ENCODE results near the gene CDK5RAP2.
A peak's percentile ranks its signal among the peaks of the same experiment; 100 is the strongest.
"Not testable (repeated sequence)": the region's sequence is repeated elsewhere in the genome, so short reads cannot be mapped to it uniquely, and the experiment has no call there.

The CDK5RAP2 gene

DNA sequence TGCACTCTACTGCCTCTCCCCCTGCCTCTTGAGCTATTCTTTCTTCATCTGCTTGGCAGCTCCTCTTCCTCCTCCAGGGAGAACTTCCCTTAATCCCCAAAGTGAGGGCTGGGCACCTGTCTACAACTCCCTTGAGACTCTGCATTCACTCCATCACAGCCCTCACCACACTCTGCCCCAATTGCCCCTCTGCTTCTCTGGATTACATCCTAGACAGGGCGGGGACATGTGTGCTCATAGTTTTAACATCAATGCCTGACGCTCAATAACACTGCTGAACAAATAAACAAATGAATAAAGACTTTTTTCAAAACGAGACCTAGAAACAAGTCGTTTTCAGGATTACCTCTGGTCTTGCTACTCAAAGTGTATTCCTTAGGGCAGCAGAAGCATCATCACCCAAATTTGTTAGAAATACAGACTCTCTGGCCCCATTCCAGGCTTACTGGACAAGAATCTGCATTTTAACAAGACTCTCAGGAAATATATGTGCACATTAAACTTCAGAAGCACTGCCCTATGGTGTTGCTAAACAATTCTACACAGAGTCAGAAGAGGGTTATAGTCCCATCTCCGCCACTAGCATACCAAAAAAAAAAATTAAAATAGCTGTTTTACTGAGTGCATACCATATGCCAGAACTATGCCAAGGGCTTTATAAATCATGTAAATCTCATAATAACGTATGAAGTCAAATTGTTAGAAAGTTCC lies 115.6 kb downstream of the CDK5RAP2 start:
- no peak for DNase-seq

GRCh38 chr9:120463765-120464164 lies 116.2 kb downstream of the CDK5RAP2 start:
- DNase-seq = no peak

- not testable (repeated sequence) for DNase-seq
These were observed 118.3 kb downstream of the CDK5RAP2 start for GRCh38 chr9:120461677-120462076.

GRCh38 chr9:120456218-120456617 lies 123.7 kb downstream of the CDK5RAP2 start:
- no peak for DNase-seq

GRCh38 chr9:120454467-120454866 lies 125.5 kb downstream of the CDK5RAP2 start:
- no peak for DNase-seq

GRCh38 chr9:120453792-120454191 lies 126.2 kb downstream of the CDK5RAP2 start:
- no peak for DNase-seq

DNA sequence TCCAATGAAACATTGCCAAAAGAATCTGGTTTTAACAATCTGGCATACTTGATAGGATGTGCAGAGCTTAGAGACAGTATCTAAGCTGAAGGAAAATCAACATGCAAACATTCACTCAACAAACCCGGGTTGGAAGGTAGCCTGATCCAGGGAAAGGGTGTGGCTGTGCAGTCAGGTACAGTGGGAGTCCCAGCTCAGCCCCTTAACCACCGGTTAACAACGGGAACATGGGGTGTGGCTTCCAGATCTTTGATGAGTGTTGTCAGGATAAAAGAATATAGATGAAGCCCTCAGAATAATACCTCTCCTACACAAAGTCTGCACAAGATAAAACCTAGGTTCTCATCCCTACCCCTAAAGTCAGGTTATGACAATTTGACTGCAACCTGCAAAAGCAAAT lies 127.3 kb downstream of the CDK5RAP2 start:
- DNase-seq = no peak

DNA sequence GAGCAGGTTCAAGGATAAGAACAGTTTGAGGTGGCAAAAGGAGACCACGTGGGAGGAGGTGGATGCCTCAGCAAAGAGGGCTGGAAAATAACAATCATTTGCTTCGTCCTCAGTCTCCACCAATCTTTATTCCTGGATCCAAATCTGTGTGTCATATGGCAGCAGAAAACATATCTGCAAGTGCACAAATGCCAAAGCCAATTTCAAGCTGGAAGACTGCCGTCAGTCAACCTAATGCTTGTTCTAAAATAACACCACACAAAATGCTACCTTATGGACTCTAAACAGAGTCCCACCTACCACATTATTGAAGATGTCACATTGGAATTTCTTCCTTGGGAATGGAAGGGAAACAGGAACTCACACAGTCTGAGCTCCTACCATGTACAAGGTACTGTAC lies 129.1 kb downstream of the CDK5RAP2 start:
- no peak for DNase-seq

GRCh38 chr9:120449566-120449965 lies 130.4 kb downstream of the CDK5RAP2 start:
- no peak for DNase-seq

DNA sequence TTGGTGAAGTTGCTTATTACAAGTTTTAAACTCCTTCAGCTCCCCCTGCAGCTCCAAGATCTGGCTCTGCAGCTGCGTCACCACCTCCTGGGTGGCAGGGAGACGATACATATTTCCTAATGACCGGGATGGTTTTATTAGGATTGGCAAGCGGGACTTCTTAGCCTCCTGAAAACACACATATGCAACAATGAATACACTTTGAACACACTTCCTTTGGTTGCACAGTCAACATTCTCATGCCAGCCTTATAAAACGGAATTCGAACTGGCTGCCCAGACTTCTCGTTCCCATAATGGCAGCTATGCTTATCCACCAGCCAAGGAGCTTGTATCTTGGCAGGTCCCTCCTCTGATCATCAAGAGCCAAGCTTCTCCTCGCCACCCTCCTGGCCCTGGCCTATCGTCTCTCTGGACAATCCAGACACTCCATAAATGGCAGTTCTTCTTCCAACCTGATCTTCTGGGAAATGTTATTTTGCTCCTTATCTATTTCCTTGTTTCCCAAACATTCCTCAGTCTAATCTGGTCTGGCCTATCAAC lies 131.9 kb downstream of the CDK5RAP2 start:
- no peak for DNase-seq

- DNase-seq = no peak
These were observed 133.3 kb downstream of the CDK5RAP2 start for GRCh38 chr9:120446671-120447070.

DNA sequence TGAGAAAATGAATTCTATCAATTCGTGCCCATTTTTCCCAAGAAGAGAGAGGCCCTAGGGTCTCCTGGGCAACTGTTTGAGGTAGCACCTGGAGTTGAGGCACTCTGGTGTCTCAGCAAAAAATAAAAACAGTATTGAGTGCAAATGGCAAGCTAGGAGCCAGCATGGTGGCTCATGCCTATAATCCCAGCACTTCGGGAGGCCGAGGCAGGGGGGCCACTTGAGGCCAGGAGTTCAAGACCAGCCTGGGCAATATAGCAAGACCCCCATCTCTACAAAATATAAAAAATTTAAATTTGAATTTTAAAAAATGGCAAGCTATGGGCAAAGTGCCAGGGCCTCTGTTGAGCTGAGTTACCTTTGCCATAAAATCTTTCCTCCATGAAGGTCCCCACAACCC lies 136.0 kb downstream of the CDK5RAP2 start:
- no peak for DNase-seq

DNA sequence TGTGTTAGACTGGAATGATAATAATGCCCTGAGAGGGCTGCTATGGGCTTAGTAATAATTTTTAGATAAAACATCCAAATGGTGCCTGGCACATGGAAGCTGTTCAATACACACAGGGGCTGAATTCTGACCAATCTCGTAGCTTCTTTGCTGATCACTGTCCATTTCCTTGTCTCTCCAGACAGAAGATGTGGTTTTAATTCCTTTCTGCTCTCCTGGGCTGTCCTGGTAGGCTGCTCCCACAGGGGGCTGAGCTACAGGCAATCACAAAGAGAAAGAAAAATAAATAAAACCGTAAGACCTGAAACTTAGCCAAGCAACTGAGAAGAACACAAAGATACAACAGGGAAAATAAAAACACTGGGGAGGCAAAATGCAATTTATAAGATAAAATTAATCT lies 136.5 kb downstream of the CDK5RAP2 start:
- DNase-seq = no peak

DNA sequence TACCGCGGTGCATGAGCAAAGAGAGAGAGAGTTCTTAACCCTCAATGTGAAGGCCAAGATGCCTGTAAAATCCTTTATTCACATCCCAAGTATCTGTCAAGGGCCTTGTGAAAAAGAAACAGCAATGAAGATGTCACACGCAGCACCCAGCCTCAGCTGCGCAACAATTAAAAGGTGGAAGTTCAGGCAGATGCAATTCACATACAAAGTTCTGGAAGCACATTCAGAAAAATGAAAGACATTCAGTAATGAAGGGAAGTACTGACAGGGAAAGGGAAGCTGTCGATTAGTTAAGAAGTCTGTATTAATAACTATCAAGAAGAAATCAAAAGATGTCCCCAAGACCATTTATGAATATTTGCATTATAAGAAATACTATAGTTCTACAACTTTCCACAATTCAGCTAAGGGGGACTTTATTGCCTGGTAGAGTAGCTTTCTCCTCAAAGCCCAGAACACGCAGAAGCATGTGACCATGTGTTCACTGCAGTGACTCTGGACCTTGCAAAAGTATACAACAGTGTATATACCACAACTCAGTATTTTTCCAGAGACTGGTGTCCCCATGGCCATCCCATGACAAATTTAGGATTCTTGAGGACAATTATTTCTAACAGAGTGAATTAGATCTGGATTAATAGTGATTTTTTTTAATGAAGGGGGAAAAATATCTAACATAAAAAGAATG lies 137.5 kb downstream of the CDK5RAP2 start:
- no peak for DNase-seq

DNA sequence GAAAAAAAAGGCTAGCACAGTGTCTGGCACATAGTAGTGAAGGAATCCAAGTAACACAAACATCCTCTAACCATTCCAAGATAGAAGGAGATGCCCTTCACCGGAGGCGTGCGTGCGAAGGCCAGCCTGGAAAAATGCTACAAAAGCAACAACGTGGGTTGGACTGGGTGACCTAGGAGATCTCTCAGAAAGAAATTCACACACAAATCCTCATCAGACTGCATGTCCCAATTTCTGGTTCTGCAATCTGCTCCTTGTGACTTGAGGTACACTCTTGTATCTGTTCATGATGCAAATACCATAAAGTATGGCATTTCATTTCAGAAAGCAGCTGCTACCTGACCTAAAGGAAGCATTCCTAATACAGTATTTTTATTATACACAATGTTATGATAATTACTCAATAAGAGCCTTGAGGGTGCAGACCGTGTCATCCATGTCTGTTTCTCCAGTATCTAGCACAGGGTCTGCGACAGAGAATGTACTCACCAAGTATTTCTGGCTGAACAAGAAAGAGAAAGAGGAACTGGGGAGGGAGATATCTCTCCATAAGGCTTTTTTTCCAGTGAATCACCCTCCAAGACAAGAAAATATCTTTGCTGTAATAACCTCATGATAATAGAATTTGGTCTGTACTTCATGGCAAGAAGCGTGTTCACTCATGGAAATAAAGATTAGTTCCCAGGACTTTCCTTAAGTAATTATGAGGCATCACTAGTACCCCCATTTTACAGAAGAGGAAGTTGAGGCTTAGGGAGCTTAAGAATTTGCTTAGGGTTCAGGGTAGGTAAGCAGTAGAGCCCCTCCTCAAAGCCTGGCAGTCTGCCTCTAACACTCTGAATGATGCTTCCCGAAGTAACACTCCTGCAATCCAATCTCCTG lies 138.3 kb downstream of the CDK5RAP2 start:
- DNase-seq = no peak

DNA sequence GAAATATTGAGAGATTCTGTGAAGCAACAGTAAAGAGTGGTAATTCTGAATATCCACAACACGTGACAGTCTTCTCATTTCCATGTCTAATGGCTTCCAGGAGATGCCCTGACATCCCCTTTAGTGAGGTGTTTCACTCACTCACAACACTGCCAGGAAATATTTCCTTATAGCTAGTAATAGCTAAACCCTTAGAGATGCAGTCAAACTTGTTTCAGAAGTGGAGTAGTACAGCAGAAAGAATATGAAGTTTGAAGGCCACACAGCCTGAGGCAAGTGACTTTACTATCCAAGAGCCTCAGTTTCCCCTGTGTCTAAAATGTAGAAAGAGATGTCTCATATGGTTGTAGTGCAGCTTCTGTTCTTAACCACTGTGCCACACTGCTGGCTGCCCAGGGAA lies 139.2 kb downstream of the CDK5RAP2 start:
- DNase-seq = no peak

DNA sequence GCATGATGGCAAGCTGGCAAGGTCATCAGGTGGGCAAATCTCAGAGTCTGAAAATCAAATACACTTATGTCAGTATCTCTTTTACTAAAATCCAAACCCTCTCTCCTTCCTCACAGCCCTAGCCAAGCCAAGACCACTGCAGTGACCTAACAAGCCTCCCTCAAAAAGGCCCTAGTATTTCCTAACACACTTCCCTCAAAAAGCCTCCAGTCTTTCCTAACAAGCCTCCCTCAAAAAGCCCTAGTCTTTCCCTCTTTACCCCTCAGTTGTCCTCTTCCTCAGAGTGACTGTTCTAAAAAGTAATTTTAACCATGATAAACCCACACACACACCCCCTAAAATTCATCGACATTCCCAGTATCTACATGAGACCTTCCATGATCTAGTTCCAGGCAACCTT lies 140.0 kb downstream of the CDK5RAP2 start:
- no peak for DNase-seq

- peak; percentile 42 for DNase-seq
These were observed 141.0 kb downstream of the CDK5RAP2 start for GRCh38 chr9:120438836-120439546.

- DNase-seq = no peak
These were observed 141.9 kb downstream of the CDK5RAP2 start for GRCh38 chr9:120438111-120438510.

- DNase-seq = no peak
These were observed 142.9 kb downstream of the CDK5RAP2 start for GRCh38 chr9:120436983-120437475.

- DNase-seq = no peak
These were observed 143.5 kb downstream of the CDK5RAP2 start for GRCh38 chr9:120436446-120436845.

GRCh38 chr9:120435091-120435490 lies 144.9 kb downstream of the CDK5RAP2 start:
- no peak for DNase-seq

DNA sequence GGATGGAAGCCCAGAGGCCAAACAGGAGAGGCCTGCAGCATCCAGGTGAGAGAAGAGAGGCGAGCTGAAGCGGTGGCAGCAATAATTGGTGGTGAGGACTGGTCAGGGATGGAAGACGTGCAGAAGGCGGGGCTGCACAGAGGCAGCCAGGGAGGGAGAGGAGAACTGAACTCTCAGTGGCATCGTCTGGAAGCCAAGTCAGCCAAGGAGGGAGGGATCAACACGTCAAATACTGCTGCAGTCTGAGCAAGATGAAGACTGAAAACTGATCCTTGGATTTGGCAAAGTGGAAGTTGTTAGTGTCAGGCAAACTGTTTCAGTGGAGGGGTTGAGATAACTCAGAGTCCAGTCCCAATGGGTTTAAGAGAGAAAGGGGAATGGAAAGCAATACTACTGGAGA lies 145.4 kb downstream of the CDK5RAP2 start:
- no peak for DNase-seq

Measured in NCI-H82 (cell line).